GM19452 (cell line): ENCODE results near the gene IRX2.

Experiments used
- ATAC-seq: cut with Tn5 transposase; IDR thresholded peaks from one replicate; pipeline ENCODE4 v1.9.1; 2021; ENCODE audit not compliant: unreplicated experiment

Gene IRX2

DNA sequence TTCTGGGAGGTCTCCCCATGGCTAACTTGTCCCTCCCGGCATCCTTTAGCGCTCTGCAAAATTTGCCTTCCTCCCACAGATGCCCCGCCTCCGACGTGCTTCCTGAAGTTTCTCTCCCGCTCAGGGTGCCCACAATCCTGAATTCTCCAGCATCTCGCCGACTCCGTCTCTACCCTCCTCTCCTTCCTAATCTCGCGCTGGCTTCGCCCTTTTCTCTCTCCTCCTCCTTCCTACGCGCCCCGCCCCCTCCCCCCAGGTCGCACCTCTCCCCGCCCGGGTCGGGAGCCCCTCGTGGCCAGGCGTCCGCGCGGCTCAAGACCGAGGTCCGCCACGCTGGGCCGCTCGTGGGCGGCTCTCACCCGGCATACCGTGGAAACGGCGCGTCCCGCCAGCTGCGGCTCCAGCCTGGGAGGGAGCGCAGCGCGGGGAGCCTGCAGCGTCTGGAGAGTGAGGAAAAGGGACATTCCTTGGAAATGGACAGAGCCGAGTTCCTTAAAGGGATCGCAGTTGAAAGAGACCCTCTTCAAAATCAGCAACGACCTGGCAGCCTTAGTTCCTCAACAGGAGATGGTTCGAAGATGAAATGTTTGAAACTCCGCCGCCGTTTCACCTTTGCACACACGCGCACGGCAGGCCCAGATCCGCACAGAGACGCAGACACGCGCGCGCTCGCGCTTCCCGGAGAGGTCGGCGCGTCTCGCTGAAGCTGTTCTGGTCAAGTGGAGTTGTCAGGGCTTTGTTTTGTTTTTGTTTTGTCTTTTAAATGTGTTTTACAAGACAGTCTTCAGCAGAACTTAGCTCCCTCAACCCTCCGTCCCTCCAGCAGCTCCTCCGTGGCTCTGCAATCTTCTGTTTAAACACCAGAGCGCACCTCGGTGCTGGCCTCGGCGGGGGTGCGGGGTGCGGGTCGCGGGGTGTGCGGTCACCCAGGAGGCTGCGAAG, 5.0 kb upstream of the IRX2 start:
- ATAC-seq: no peak

- ATAC-seq: no peak
Observed at GRCh38 chr5:2755681-2756171, 4.2 kb upstream of the IRX2 start.

DNA sequence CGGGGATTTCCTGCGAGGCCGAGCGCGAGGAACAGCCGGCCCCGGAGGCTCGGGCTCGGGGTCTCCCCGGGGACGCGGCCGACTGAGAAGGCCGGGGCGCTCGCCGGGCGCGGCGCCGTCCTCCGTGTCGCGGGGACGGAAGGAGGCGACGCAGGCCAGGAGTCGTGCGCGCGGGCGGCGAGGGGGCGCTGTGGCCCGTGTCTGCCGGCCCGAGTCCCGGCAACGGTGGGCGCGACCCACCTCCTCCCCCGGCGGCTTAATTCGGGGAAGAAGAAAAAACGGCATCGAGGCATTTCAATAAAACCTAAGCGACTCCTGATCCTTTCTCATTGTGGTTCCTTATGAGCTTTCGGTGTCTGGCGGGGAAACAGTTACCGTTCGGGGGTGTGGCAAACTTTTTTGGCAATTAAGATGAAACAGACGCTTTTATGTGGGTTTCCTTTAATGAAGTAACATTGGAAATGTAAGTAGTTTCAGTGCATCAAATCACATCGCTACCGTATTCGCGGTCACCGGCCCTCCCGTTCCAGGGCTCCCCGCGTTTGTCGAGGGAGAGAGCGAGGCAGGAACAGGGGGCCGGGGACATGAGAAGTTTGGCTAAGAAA, 3.7 kb upstream of the IRX2 start:
- no peak for ATAC-seq

DNA sequence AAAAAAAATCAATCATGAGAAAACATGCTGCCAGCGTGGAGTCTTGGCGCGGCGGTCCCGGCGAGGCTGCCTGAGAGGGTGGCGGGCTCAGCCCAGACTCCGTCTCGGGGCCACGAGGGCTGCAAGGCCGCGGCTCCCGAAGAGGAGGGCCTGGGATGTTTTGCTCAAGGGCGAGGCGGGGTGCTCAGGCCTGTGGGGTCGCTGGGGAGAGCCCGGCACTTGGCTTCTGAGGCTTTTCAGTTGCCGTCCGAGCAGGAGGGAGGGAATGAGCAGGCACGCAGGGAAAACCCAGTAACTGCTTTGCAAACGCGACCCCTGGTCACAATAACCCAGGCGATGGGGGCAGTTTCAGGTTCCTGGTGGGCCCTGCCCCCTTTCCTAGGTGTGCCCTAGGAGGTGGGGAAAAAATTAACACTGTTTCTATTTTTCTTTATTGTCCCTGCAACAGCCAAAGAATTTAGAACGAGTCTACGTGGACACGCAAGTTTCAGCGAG, 3.2 kb upstream of the IRX2 start:
- no peak for ATAC-seq

- ATAC-seq: no peak
Observed at GRCh38 chr5:2753452-2754420, 2.3 kb upstream of the IRX2 start.

DNA sequence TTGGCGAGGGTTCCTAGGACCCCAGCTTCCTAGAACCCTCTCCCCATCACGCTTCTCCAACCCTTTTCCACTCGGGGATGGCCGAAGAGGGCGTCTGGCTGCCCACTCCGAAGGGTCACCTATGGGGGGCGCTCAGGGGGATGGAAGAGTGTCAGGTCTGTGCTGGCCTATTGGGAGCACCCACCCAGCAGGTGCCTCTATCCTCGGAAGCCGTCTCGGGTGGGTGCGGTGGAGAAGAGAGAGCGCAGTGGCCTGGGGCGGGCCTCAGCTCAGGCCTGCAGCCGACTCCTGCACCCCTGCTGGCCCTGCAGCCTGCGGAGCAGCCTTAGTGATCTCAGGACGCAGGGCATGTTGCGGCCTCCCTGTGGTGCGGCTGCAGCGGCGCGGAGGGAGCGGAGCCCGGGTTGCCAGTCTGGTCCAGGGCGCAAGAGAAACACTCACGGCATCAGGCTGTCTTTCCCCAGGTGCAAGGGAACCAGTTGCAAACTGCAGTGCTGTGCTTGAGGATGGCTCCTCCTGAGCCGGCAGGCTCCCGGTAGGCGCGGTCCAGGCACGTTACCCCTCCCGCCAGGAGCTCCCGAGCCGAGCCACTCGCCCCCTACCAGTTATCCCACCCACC, 1.5 kb upstream of the IRX2 start:
- ATAC-seq: no peak

DNA sequence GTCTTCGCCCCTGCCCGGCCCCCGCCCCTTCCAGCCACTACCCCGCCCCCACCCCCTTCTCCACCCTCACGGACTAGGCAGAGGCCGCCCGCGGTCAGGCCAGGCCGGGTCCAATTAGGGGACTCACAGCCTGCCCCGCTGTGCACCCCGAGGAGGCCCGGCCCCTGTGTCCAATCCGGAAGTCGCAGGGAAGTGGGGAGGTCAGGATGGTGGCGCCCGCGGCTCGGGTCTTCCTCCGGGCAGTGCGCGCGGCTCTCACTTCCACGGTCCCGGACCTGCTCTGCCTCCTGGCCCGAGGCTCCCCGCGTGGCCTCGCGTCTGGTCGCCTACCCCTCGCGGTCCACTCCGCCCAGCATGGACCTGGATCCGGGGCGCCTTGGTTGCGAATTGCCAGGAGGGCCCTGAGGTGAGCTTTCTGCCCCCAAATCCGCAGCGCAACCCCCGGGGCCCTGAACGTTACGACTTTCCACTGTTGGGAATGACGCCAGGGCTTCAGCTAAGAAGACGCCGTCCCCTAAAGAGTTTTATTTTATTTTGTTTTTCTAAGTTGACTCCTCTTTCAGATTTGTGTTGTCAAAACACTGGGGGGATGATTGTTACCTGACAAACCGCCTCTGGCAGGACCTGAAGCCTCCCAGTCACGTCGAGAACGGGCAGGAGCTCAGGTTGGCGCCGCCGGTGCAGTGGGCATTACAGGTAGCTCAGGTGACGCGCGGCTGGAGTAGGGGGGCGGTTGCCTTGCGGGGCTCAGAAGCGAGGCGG, 763 bp upstream of the IRX2 start:
- no peak for ATAC-seq

- ATAC-seq: no peak
Observed at GRCh38 chr5:2750758-2751464, 566 bp downstream of the IRX2 start.

DNA sequence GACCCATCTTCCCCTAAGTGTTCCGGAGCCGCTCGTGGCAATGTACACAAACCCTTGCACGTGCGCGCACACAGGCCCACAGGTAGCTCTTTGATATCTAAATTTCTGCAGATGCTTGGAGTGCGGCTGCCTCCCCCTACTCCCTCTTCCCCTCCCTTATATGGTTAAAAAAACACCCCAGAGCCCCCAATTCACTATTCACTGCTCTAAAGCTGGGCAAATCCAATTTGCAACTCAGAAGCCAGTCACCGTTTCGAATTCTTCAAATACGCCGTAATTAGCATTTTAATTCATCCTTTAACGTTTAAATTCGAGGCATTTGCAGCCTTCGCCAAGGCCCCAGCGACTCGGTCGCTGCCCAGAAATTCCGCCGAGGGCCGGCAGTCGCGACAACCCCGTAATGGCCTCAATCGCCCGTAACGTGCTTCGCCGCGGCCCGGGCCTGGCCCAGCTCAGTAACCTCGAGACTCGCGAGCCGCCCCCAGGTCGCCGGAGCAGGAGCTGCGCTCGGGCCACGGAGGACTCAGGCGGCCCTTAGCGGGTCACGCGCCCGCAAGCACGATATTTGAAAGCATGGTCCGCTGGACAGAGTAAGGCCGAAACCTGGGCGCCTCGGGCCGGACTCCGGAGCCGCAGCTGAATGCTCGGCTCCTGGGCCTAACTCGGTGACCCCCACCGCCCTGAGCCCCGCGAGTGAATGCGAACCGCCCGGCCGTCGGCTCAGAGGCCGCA, 1.3 kb downstream of the IRX2 start:
- no peak for ATAC-seq

- ATAC-seq: no peak
Observed at GRCh38 chr5:2749514-2750025, 1.9 kb downstream of the IRX2 start.

- ATAC-seq: no peak
Observed at GRCh38 chr5:2748861-2749513, 2.5 kb downstream of the IRX2 start.

DNA sequence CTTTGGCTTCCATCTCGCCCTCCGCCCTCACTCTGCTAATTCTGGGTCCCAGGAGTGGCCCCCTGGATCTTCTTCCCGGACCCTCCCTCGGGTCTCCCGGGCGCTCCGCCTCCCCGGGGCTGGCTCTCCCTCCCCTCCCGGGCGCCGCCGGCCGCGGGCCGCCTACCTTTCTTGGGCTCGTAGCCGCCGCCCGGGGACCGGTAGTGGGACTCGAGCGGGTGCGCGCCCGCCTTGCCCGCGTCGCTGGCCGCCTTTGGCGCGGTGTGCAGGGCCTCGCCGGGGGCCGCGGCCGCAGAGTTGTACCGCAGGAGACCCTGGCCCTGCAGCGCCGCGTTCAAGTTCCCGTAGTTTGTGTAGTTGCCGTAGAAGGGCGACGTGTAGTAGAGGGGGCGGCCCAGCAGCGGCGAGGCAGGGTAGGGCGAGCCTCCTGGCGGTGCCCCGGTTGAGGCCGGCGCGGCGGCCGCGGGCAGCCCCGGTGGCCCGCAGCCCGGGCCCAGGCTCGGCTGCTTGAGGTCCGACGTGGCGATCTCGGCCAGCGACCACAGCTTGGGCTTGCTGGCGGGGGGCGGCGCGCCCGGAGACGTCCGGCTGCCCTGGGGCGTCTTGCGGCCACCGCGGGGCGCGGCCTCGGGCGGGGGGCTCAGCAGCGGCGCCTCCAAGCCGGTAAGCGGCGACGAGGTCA, 3.2 kb downstream of the IRX2 start:
- no peak for ATAC-seq

DNA sequence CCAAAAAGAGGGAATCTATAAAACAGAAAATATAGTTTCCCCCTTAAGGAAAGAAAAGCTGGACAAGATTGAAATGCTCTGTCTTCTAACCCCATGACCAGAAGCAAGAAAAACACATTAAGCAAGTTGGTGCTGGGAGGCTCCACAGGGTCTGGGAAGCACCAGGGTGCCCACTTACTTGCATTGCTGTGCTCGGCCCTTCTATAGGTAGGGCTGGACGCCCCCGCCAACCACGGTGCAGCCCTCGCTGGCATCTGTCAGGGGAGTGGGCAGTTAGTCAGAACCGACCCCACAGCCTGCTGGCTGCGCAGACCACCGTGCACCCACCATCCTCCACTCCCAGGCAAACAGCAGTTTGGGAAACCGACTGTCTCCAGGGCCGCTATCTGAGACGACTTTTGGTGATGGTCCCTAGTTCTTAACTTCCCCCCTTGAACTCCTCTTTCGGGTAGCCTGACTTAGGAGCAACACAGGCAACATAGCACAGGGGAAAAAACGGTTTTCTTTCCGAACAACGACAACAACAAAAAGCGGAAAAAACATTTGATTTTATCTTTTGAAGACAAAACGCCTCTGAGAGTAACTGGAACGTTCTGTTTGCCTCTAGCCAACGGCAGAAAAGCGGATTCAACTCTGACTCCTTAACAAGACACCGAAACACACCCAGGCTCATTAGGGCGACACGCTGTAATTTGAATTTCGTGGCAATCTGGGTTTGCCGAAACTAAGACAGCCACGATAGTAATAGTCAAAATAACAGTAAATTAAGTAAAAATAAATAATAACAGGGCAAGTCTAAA, 3.9 kb downstream of the IRX2 start:
- no peak for ATAC-seq

DNA sequence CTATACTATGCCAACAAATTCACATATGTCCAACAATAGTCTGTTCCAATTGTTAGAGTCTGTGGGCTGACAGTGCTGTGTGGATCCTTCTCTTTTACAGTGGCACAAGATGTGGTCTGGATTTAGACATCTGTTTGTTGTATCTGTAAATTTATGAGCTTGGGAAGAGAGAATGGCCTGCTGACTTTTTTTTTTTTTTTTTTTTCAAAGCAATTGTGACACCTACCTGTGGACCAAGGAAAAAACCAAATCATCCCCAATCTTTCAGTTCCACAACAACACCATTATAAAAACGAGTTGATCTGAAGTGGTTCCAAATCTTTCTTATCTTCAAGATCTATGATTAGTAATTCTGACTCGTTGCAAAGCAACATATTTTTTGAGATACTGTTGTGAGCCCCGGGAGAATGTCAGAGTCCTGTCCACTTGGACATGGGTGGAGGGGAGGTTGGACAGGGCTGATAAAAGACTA, 4.9 kb downstream of the IRX2 start:
- ATAC-seq: no peak

- ATAC-seq: no peak
Observed at GRCh38 chr5:2744485-2744884, 7.0 kb downstream of the IRX2 start.
